ENCODE measurements around the gene ARSB. TPM values are rescaled to one million over a fixed set of nuclear protein-coding genes. Genes with fewer than 3 reads are reported as not detected.

Gene ARSB
- total and polyA plus RNA-seq, 2 donors (not counting 1 experiment from before 2014, with no cell fraction given) = 10.1 to 27.7 TPM

DNA sequence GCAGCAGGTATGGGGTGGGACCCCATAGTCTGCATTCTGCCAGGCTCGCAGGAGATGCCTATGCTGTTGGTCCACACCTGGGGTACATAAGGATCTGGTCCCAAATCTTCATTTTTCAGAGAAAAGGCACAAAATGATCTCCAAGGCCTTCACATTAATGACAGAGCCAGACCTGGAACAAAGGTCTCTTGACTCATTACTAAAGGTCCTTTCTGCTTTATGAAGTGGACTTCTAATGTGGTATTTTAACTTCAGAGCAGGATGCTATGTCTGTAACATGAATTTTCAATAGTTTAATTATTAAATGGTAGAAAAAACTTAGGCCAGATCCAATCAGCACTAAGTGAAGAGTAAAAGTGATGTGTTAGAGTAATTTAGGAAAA, 46.4 kb upstream of the ARSB start:
- no peaks in the 10 kb centered on the region for H3K79me2 ChIP-seq (ENCODE audit: control insufficient read depth, insufficient read depth, low read length)
- DNase-seq (ENCODE audit: low read depth in 2 of 2) = no peak
- no peaks in the 10 kb centered on the region for H4K20me1 ChIP-seq (ENCODE audit: control insufficient read depth, extremely low read depth, insufficient read depth, low read length)
- no peak overlapping the region for H3K4me2 ChIP-seq (ENCODE audit: extremely low read depth, insufficient read depth, low read length)
- H3K9me3 ChIP-seq (ENCODE audit: control insufficient read depth, insufficient read depth, low read depth, low read length) = no peaks in the 10 kb centered on the region
- TF ChIP-seq EZH2 (IDR thresholded peaks at IDR 0.05; ENCODE audit: low read length, missing control alignments) (no peak), CTCF (conservative IDR thresholded peaks at IDR 0.05 in 1 of 2, IDR thresholded peaks at IDR 0.05 in 1 of 2; ENCODE audit: low read depth in 1 of 2, low read length in 2 of 2) (no peak)
- no peak overlapping the region for H3K9ac ChIP-seq (ENCODE audit: insufficient read depth, low read length)
- H3K4me3 ChIP-seq (replicated peaks in 1 of 4; ENCODE audit: control extremely low read depth in 1 of 4, insufficient read depth in 1 of 4, low read depth in 3 of 4, low read length in 4 of 4) = no peak overlapping the region
- H2AFZ ChIP-seq (ENCODE audit: low read length) = no peak overlapping the region
- no peak overlapping the region for H3K27ac ChIP-seq (ENCODE audit: insufficient read depth, low read length)
- no peaks in the 10 kb centered on the region for H3K36me3 ChIP-seq (ENCODE audit: control insufficient read depth, insufficient read depth, low read length)
- no peaks in the 10 kb centered on the region for H3K27me3 ChIP-seq (ENCODE audit: control insufficient read depth, insufficient read depth, low read length)
- H3K4me1 ChIP-seq (ENCODE audit: control insufficient read depth, extremely low read depth, insufficient read depth, low read length) = no peaks in the 10 kb centered on the region

- Histone ChIP-seq H4K20me1 (ENCODE audit: control insufficient read depth, extremely low read depth, insufficient read depth, low read length) (no peaks in the 10 kb centered on the region), H3K36me3 (ENCODE audit: control insufficient read depth, insufficient read depth, low read length) (no peaks in the 10 kb centered on the region), H3K79me2 (ENCODE audit: control insufficient read depth, insufficient read depth, low read length) (no peaks in the 10 kb centered on the region), H3K27ac (ENCODE audit: insufficient read depth, low read length) (no peak overlapping the region), H3K4me1 (ENCODE audit: control insufficient read depth, extremely low read depth, insufficient read depth, low read length) (no peaks in the 10 kb centered on the region), H3K9me3 (ENCODE audit: control insufficient read depth, insufficient read depth, low read depth, low read length) (no peaks in the 10 kb centered on the region), H3K9ac (ENCODE audit: insufficient read depth, low read length) (no peak overlapping the region), H2AFZ (ENCODE audit: low read length) (no peak overlapping the region), H3K4me3 (replicated peaks in 1 of 4; ENCODE audit: control extremely low read depth in 1 of 4, insufficient read depth in 1 of 4, low read depth in 3 of 4, low read length in 4 of 4) (no peak overlapping the region), H3K27me3 (ENCODE audit: control insufficient read depth, insufficient read depth, low read length) (no peaks in the 10 kb centered on the region), H3K4me2 (ENCODE audit: extremely low read depth, insufficient read depth, low read length) (no peak overlapping the region)
- no peak for DNase-seq (ENCODE audit: low read depth in 2 of 2)
- TF ChIP-seq CTCF (conservative IDR thresholded peaks at IDR 0.05 in 1 of 2, IDR thresholded peaks at IDR 0.05 in 1 of 2; ENCODE audit: low read depth in 1 of 2, low read length in 2 of 2) = no peak
- TF ChIP-seq EZH2 (IDR thresholded peaks at IDR 0.05; ENCODE audit: low read length, missing control alignments) = no peak
Measured at GRCh38 chr5:79030663-79031484, 45.8 kb upstream of the ARSB start.

GRCh38 chr5:79025054-79025472, 40.0 kb upstream of the ARSB start:
- H3K9ac ChIP-seq (ENCODE audit: insufficient read depth, low read length) = no peak overlapping the region
- H3K27me3 ChIP-seq (ENCODE audit: control insufficient read depth, insufficient read depth, low read length) = no peaks in the 10 kb centered on the region
- peak overlapping the region; percentile 91 for H3K4me2 ChIP-seq (ENCODE audit: extremely low read depth, insufficient read depth, low read length)
- H3K79me2 ChIP-seq (ENCODE audit: control insufficient read depth, insufficient read depth, low read length) = no peaks in the 10 kb centered on the region
- peak overlapping the region; percentile 33 to 46 (median 43) for H3K4me3 ChIP-seq (replicated peaks in 1 of 4; ENCODE audit: control extremely low read depth in 1 of 4, insufficient read depth in 1 of 4, low read depth in 3 of 4, low read length in 4 of 4)
- no peaks in the 10 kb centered on the region for H3K36me3 ChIP-seq (ENCODE audit: control insufficient read depth, insufficient read depth, low read length)
- TF ChIP-seq EZH2 (IDR thresholded peaks at IDR 0.05; ENCODE audit: low read length, missing control alignments) (no peak), CTCF (conservative IDR thresholded peaks at IDR 0.05 in 1 of 2, IDR thresholded peaks at IDR 0.05 in 1 of 2; ENCODE audit: low read depth in 1 of 2, low read length in 2 of 2) (peak; percentile 87 to 96)
- H3K9me3 ChIP-seq (ENCODE audit: control insufficient read depth, insufficient read depth, low read depth, low read length) = no peaks in the 10 kb centered on the region
- peak; percentile 54 to 77 for DNase-seq (ENCODE audit: low read depth in 2 of 2)
- H3K27ac ChIP-seq (ENCODE audit: insufficient read depth, low read length) = no peak overlapping the region
- peaks cover 5% of the 10 kb centered on the region for H3K4me1 ChIP-seq (ENCODE audit: control insufficient read depth, extremely low read depth, insufficient read depth, low read length)
- H2AFZ ChIP-seq (ENCODE audit: low read length) = peak overlapping the region; percentile 91
- no peaks in the 10 kb centered on the region for H4K20me1 ChIP-seq (ENCODE audit: control insufficient read depth, extremely low read depth, insufficient read depth, low read length)
